Gastrocnemius medialis (tissue), 4 donors: ENCODE data around the gene GRIK1.

Experiments used
- CTCF ChIP-seq, 5 experiments: fragments of 450-650 bp in 3 of 5; fragments of 200-600 bp in 2 of 5; sonication (generic) in 2 of 5; IDR thresholded peaks in 4 of 5; conservative IDR thresholded peaks in 1 of 5; 1 replicate in 4 of 5; 2 replicates in 1 of 5; pipeline ENCODE4 v1.5.1; 2016 to 2019; ENCODE audit warnings: antibody characterized with exemption in 5 of 5, mild to moderate bottlenecking in 3 of 5, moderate library complexity in 3 of 5
- POLR2A ChIP-seq, 2 donors: fragments of 450-650 bp; IDR thresholded peaks; one replicate each; pipeline ENCODE4 v1.6.1; 2017; ENCODE audit warnings: antibody characterized with exemption in 2 of 2, mild to moderate bottlenecking in 2 of 2, moderate library complexity in 2 of 2

- no peak for TF ChIP-seq CTCF (IDR thresholded peaks at IDR 0.05 in 4 of 5, conservative IDR thresholded peaks at IDR 0.05 in 1 of 5)
- no peak for TF ChIP-seq POLR2A (IDR thresholded peaks at IDR 0.05)
Observed at GRCh38 chr21:29893687-29894086, 46.1 kb downstream of the GRIK1 start.
